SK-N-SH treated with all-trans-retinoic acid at 6 μM for 48 hours (cell line): ENCODE data around the gene TSPAN9.

Experiments
- ESRRG ChIP-seq: fragments of 250-450 bp; sonication (Bioruptor Pico); IDR thresholded peaks from 2 replicates; pipeline ENCODE4 v1.6.1; 2021; ENCODE audit warnings: mild to moderate bottlenecking
- ISL1 ChIP-seq: fragments of 250-450 bp; sonication (Bioruptor Pico); IDR thresholded peaks from 2 replicates; pipeline ENCODE4 v2.1.2; 2022; ENCODE audit warnings: mild to moderate bottlenecking, moderate library complexity
- PATZ1 ChIP-seq: fragments of 250-450 bp; sonication (Bioruptor Pico); IDR thresholded peaks from 2 replicates; pipeline ENCODE4 v1.8.0; 2020; ENCODE audit warnings: mild to moderate bottlenecking, moderate library complexity, borderline replicate concordance
- ZFP3 ChIP-seq: fragments of 250-450 bp; sonication (Bioruptor Pico); IDR thresholded peaks from 2 replicates; pipeline ENCODE4 v1.5.0; 2020; ENCODE audit warnings: mild to moderate bottlenecking, moderate library complexity
- ZNF565 ChIP-seq: fragments of 450-650 bp; formaldehyde crosslinking; conservative IDR thresholded peaks from 2 replicates; pipeline ENCODE4 v1.5.0; 2020; ENCODE audit warnings: low read depth, mild to moderate bottlenecking, moderate library complexity
- ZNF70 ChIP-seq: fragments of 450-650 bp; formaldehyde crosslinking; IDR thresholded peaks from 2 replicates; pipeline ENCODE4 v1.5.0; 2020; ENCODE audit warnings: mild to moderate bottlenecking, moderate library complexity

DNA sequence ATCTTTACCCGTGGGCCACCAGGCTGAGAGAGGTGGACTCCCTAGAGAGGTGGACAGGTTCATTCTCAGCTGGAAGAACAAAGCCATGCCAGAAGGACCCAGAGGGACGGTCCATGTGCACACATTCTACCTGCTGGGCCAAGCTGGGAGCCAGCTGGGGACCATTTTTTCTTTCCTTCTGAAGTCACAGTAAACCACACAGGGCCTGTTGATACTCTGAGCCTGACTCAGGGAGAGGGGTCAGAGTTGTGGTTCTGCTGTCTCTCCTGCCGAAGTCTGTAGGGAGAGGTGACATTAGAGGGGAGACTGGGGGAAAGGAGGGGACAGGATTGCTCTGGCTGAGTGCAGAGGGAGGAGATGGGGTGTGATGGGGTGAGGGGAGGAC is 148.6 kb downstream of the TSPAN9 start:
- TF ChIP-seq ZNF70 (CRISPR knock-in tag): no peak
- TF ChIP-seq ISL1 (CRISPR knock-in tag): no peak
- TF ChIP-seq PATZ1 (CRISPR knock-in tag): no peak
- TF ChIP-seq ZNF565 (CRISPR knock-in tag): no peak
- TF ChIP-seq ESRRG (CRISPR knock-in tag): no peak
- no peak for TF ChIP-seq ZFP3 (CRISPR knock-in tag)
